Loucy (cell line): ENCODE results near the gene XCL2.

Experiments
- H2AFZ ChIP-seq: fragments of 200-600 bp; sonication (generic); 2 replicates; pipeline ENCODE4 v1.6.0; 2016; ENCODE audit warnings: antibody characterized with exemption, mild to moderate bottlenecking, low read length, moderate library complexity
- H3F3A ChIP-seq: fragments of 200-600 bp; 2 replicates; pipeline ENCODE4 v1.6.0; 2016; ENCODE audit warnings: antibody characterized with exemption, low read depth, mild to moderate bottlenecking
- H3K27me3 ChIP-seq: fragments of 200-600 bp; sonication (generic); 2 replicates; pipeline ENCODE4 v1.6.1; 2014; ENCODE audit warnings: low read length, mild to moderate bottlenecking; ENCODE audit not compliant: insufficient read depth, poor library complexity, severe bottlenecking
- H3K36me3 ChIP-seq: fragments of 200-600 bp; sonication (generic); 2 replicates; pipeline ENCODE4 v1.6.1; 2016; ENCODE audit warnings: low read length; ENCODE audit not compliant: insufficient read depth
- H3K4me1 ChIP-seq: fragments of 200-600 bp; sonication (generic); 2 replicates; pipeline ENCODE4 v1.5.1; 2014; ENCODE audit warnings: low read length, mild to moderate bottlenecking; ENCODE audit not compliant: insufficient read depth, poor library complexity, severe bottlenecking
- H3K4me2 ChIP-seq: fragments of 200-600 bp; sonication (generic); 2 replicates; pipeline ENCODE4 v1.6.0; 2014; ENCODE audit warnings: antibody characterized with exemption, low read length, low read depth, mild to moderate bottlenecking; ENCODE audit not compliant: poor library complexity, severe bottlenecking
- H3K4me3 ChIP-seq: fragments of 200-600 bp; sonication (generic); 2 replicates; pipeline ENCODE4 v1.5.1; 2014; ENCODE audit warnings: low read length, mild to moderate bottlenecking, mixed read lengths; ENCODE audit not compliant: poor library complexity, severe bottlenecking
- H3K79me2 ChIP-seq: fragments of 200-600 bp; sonication (generic); 2 replicates; pipeline ENCODE4 v1.6.1; 2014; ENCODE audit warnings: low read length; ENCODE audit not compliant: insufficient read depth
- H3K9ac ChIP-seq: fragments of 200-600 bp; sonication (generic); 2 replicates; pipeline ENCODE4 v1.6.0; 2014; ENCODE audit warnings: mild to moderate bottlenecking, low read depth, low read length, moderate library complexity; ENCODE audit not compliant: poor library complexity, severe bottlenecking
- H3K9me2 ChIP-seq: fragments of 200-600 bp; sonication (generic); replicated peaks from 2 replicates; pipeline ENCODE4 v1.6.1; 2016; ENCODE audit warnings: low read depth, low read length, mixed read lengths
- H3K9me3 ChIP-seq: fragments of 200-600 bp; sonication (generic); 2 replicates; pipeline ENCODE4 v1.6.1; 2014; ENCODE audit warnings: mild to moderate bottlenecking, antibody characterized with exemption, low read length, low read depth; ENCODE audit not compliant: insufficient read depth
- H4K20me1 ChIP-seq: fragments of 200-600 bp; sonication (generic); 2 replicates; pipeline ENCODE4 v1.6.0; 2014; ENCODE audit warnings: antibody characterized with exemption, low read length, mild to moderate bottlenecking; ENCODE audit not compliant: insufficient read depth, poor library complexity, severe bottlenecking
- CTCF ChIP-seq: fragments of 200-600 bp; sonication (generic); conservative IDR thresholded peaks from 2 replicates; pipeline ENCODE4 v1.5.1; 2014; ENCODE audit warnings: mild to moderate bottlenecking, antibody characterized with exemption, low read length
- EZH2phosphoT487 ChIP-seq: fragments of 200-600 bp; IDR thresholded peaks from 2 replicates; pipeline ENCODE4 v1.6.1; 2018; ENCODE audit warnings: antibody characterized with exemption, mild to moderate bottlenecking, moderate library complexity, borderline replicate concordance

XCL2 gene

GRCh38 chr1:168585937-168586336 lies 42.1 kb upstream of the XCL2 start:
- H3K9me2 ChIP-seq, result no peaks in the 10 kb centered on the region

DNA sequence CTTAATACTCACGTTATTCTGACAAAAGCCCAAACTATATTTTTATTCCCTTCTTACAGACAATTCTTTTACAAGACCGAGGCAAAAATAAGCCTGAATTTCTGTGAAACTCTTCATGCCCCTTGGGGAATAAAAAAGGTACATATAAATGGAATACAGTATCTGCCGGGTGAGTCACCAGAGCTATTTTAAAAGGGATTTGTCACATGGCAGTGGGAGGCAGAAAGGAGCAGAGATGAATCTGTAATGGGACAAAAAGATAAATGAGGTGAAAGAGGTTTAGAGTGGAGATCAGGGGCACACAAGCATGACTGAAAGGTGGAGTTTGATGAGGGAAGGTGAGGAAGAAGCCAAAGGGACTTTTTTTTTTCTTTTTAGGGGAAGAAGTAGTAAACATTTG lies 41.4 kb upstream of the XCL2 start:
- Histone ChIP-seq H3K4me1 (no peaks in the 10 kb centered on the region), H3K4me3 (no peak overlapping the region), H4K20me1 (no peaks in the 10 kb centered on the region), H3K9ac (no peak overlapping the region), H3K27me3 (no peaks in the 10 kb centered on the region), H3K9me2 (no peaks in the 10 kb centered on the region), H3K9me3 (no peaks in the 10 kb centered on the region), H3F3A (no peaks in the 10 kb centered on the region), H3K4me2 (no peak overlapping the region), H3K79me2 (no peaks in the 10 kb centered on the region), H2AFZ (no peak overlapping the region), H3K36me3 (no peaks in the 10 kb centered on the region)
- TF ChIP-seq CTCF (no peak), EZH2phosphoT487 (no peak)

More at GRCh38 chr1:168585937-168586336, 42.1 kb upstream of the XCL2 start:
- H3K36me3 ChIP-seq, result no peaks in the 10 kb centered on the region
- TF ChIP-seq EZH2phosphoT487 (no peak), CTCF (no peak)
- H3K4me1 ChIP-seq, result no peaks in the 10 kb centered on the region
- H3K9me3 ChIP-seq, result no peaks in the 10 kb centered on the region
- H3K4me2 ChIP-seq, result no peak overlapping the region
- no peak overlapping the region for H3K9ac ChIP-seq
- H3K27me3 ChIP-seq, result no peaks in the 10 kb centered on the region
- no peaks in the 10 kb centered on the region for H4K20me1 ChIP-seq
- H3F3A ChIP-seq, result no peaks in the 10 kb centered on the region
- H3K4me3 ChIP-seq, result no peak overlapping the region
- no peaks in the 10 kb centered on the region for H3K79me2 ChIP-seq
- H2AFZ ChIP-seq, result no peak overlapping the region

DNA sequence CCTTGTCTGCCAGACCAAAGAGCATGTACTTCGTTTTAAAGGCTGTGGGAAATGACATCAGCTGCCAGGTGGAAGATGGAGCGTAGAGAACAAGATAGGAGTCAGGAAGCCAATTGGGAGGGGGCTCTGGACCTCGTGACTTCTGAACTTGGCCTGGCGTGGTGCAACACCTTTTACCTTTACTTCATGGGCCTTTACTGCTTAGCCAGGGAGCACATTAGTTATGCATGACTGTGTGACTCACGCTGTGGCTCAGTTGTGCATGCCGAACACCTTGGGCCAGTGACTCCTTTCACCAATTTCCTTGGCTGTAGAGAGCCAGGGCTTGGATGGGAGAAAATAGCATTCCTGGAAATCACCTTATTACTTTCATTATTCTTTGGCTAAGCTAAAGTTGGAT lies 39.8 kb upstream of the XCL2 start:
- TF ChIP-seq CTCF (no peak), EZH2phosphoT487 (no peak)
- no peaks in the 10 kb centered on the region for H3K79me2 ChIP-seq
- no peak overlapping the region for H3K4me2 ChIP-seq

More for the DNA sequence above, 39.8 kb upstream of the XCL2 start:
- Histone ChIP-seq H4K20me1 (no peaks in the 10 kb centered on the region), H3K9me3 (no peaks in the 10 kb centered on the region), H3K36me3 (no peaks in the 10 kb centered on the region), H2AFZ (no peak overlapping the region), H3K9me2 (no peaks in the 10 kb centered on the region), H3K4me1 (no peaks in the 10 kb centered on the region), H3K27me3 (no peaks in the 10 kb centered on the region), H3F3A (no peaks in the 10 kb centered on the region), H3K4me3 (no peak overlapping the region), H3K9ac (no peak overlapping the region)
